ENCODE data around the gene CACNB2.

GRCh38 chr10:18449611-18450026, 309.4 kb downstream of the CACNB2 start:
- TF ChIP-seq POLR2A (IDR thresholded peaks at IDR 0.05; ENCODE audit: low read depth, low read length): no peak
- TF ChIP-seq POLR2AphosphoS5 (IDR thresholded peaks at IDR 0.05; ENCODE audit: low read depth, low read length): no peak
- TF ChIP-seq TAF1 (IDR thresholded peaks at IDR 0.05; ENCODE audit: borderline replicate concordance, low read depth, low read length): no peak
